Measurements from ENCODE around the gene DEXI.

Gene DEXI

DNA sequence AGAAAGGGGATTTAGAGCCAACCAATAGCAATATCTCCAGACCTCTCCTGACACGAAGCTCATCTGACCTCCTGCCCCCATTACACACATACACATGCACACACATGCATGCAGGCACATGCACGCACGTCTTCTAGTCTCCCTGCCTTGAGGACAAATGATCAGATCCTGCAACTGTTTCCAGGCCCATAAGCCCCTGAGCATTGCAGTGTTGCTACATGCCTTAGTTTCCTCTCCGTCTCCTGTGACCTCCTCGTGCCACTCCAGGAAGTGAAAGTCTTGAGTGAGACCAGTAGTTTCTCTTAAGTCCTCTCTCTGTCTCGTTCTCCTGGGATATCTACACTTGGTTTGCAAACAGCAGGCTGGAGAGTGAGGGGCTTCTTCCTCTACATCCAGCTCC lies 57.0 kb downstream of the DEXI start:
- DNase-seq = no peak

DNA sequence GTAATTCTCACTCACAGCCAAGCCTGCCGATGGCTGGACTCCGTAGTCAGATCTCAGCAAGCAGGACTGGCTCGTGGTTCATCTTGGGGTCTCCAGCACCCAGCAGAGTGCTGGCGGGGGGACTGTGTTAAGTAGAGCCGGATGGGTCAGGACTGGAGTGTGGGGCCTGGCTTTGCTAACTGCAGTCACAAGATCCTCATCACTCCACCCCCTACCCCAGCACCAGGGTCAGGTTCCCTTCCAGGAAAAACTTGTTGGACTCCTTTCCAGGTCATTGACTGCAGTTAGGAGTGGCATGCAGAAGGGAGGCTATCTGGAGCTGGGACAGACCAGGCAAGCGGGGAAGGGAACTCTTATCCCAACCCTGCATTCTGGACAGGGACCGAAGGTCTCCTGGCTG lies 59.3 kb downstream of the DEXI start:
- no peak for DNase-seq

DNA sequence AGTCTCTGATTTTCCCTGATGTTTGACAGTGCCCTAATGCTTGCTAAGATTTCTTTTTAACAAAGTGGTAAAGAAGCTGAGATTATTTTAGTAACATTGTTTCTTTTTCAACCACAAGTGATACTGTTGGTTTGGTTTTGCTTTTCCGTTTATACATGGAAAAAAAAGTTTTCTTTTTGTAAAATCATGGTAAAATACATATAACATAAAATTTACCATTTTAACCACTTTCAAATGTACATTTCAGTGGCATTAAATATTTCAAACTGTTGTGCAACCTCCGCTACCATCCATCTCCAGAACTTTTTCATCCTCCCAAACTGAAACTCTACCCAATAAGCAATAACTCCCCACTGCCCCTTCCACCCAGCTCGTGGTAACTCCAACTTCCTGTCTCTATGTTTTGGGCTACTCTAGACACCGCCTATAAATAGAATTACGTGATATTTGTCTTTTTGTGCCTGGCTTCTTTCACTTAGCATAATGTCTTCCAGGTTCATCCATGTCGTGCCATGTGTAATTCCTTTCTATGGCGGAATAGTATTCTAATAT lies 60.7 kb downstream of the DEXI start:
- no peak for DNase-seq

DNA sequence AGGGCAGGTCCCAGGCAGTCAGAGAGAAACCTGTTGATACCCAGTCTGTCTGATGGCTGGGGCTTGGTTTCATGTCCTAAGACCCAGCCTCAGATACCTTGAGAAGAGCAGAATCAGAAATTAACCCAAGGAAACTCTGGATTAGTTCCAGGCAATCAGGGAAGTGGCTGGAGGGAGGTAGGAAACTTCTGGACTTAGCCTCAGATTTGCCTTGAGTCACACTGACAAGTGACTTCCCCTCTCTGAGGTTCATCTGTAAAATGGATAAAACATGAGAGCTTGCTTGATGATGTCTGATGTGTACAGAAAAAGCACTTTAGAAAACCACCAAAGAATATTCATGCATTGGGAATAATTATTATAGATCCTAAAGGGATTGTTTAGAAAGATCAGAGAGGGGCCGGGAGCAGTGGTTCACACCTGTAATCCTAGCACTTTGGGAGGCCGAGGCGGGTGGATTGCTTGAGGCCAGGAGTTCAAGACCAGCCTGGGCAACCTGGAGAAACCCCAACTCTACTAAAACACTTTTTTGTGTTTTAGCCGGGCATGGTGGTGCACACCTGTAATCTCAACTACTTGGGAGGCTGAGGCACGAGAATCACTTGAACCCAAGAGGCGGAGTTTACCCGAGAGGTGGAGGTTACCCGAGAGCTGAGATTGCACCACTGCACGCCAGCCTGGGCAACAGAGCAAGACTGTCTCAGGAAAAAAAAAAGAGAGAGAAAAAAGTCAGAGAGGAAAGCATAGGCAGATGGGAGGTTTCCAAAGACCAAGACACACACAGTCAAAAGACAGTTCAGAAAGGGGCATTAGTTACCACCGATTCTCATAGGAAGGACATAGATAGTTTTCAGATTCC lies 61.4 kb downstream of the DEXI start:
- no peak for DNase-seq

DNA sequence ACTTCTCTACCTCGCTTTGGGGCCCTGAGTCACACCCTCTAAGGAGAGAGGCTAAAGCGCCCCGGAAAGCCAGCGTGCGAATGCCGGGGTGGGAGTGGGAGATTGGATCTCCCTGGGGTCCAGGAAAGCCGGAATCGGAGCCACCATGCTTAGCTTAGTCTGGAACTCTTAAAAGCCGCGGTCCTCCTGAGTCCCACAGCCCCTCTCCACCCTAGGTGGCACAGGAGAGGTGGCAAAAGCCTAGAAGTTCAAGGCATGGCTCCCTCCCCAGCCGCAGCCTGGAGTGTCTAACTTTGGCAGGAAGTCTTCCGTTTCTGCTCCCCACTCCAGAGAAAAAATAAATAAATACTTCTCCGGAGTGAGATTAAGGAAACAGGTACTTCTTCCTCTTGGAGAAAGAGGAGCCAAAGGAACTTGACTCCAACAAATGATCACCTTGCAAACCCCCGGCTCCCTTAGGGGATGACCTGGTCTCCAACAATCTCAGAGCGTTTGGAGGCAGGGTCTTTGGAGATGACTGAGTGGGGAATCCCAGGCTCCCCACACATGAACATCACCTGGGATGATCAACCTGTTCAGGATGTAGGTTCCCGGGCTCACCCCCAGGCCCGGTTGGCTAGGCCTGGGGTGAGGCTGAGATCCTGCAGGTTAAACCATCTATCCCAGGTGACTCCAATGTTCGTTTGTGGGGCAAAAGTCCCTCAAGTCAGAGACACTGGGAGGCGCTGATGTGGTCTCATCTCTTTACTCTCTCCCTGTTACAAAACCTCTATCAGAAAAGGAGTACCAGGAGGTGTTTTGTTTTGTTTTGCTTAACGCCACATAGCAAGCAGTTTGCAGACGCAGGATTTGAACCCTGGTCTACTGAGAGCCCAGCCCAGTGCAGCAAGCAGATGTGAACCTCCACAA lies 62.3 kb downstream of the DEXI start:
- no peak for DNase-seq
